SK-N-SH treated with all-trans-retinoic acid at 6 μM for 48 hours (cell line): ENCODE measurements around the gene UBE2E1.

Experiments
- CREB5 ChIP-seq: fragments of 250-450 bp; sonication (Bioruptor Pico); IDR thresholded peaks from 2 replicates; pipeline ENCODE4 v1.5.1; 2020; ENCODE audit warnings: low read depth, mild to moderate bottlenecking, moderate library complexity
- CSRNP3 ChIP-seq: fragments of 250-450 bp; sonication (Bioruptor Pico); IDR thresholded peaks from 2 replicates; pipeline ENCODE4 v1.5.1; 2021; ENCODE audit warnings: mild to moderate bottlenecking, moderate library complexity
- ESRRG ChIP-seq: fragments of 250-450 bp; sonication (Bioruptor Pico); IDR thresholded peaks from 2 replicates; pipeline ENCODE4 v1.6.1; 2021; ENCODE audit warnings: mild to moderate bottlenecking
- OSR1 ChIP-seq: fragments of 250-450 bp; sonication (Bioruptor Pico); IDR thresholded peaks from 2 replicates; pipeline ENCODE4 v1.8.0; 2022; ENCODE audit warnings: moderate library complexity, mild to moderate bottlenecking, inconsistent platforms
- PATZ1 ChIP-seq: fragments of 250-450 bp; sonication (Bioruptor Pico); IDR thresholded peaks from 2 replicates; pipeline ENCODE4 v1.8.0; 2020; ENCODE audit warnings: mild to moderate bottlenecking, moderate library complexity, borderline replicate concordance
- TCF4 ChIP-seq: fragments of 250-450 bp; sonication (Bioruptor Pico); IDR thresholded peaks from 2 replicates; pipeline ENCODE4 v1.8.0; 2021; ENCODE audit warnings: mild to moderate bottlenecking, moderate library complexity, borderline replicate concordance
- TOX ChIP-seq: fragments of 250-450 bp; sonication (Bioruptor Pico); IDR thresholded peaks from 2 replicates; pipeline ENCODE4 v1.8.0; 2021; ENCODE audit warnings: mild to moderate bottlenecking, moderate library complexity, borderline replicate concordance
- ZFP30 ChIP-seq: fragments of 450-650 bp; formaldehyde crosslinking; IDR thresholded peaks from 2 replicates; pipeline ENCODE4 v1.5.0; 2022; ENCODE audit warnings: mild to moderate bottlenecking, moderate library complexity

GRCh38 chr3:23926736-23927135 is 121.0 kb downstream of the UBE2E1 start:
- TF ChIP-seq PATZ1 (no peak), TOX (CRISPR knock-in tag) (no peak), CSRNP3 (CRISPR knock-in tag) (no peak), ZFP30 (CRISPR knock-in tag) (no peak), CREB5 (CRISPR knock-in tag) (no peak), ESRRG (CRISPR knock-in tag) (no peak), OSR1 (CRISPR knock-in tag) (no peak), TCF4 (CRISPR knock-in tag) (no peak)
